ENCODE data around the gene USP4.
"Not testable (repeated sequence)": the region's sequence is repeated elsewhere in the genome, so short reads cannot be mapped to it uniquely, and the experiment has no call there.

USP4 gene

GRCh38 chr3:49349348-49350114 is 9.7 kb upstream of the USP4 start:
- DNase-seq (ENCODE audit: low spot score): no peak

GRCh38 chr3:49348361-49348760 is 8.5 kb upstream of the USP4 start:
- not testable (repeated sequence) for DNase-seq (ENCODE audit: low spot score)

DNA sequence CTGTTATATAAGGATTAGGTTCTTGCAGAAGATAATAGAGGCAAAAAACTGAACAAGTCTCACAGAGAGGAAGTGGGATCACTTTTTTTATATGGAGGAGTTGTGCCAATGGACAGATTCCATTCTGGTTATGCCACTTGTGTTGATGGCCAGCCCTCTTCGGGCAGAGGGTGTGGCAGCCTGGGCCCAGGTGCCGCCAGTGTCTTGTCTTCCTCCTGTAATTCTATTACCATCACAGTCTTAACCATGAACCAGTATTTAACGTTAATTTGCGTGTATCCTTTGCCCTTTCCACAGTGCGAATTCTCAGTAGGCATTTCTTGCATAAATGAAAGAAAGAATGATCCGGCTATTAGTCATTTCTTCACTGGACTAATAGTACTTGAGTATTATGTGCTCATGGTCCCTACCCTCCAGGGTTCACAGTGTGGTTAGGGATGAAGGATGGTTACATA is 7.0 kb upstream of the USP4 start:
- no peak for DNase-seq (ENCODE audit: low spot score)

DNA sequence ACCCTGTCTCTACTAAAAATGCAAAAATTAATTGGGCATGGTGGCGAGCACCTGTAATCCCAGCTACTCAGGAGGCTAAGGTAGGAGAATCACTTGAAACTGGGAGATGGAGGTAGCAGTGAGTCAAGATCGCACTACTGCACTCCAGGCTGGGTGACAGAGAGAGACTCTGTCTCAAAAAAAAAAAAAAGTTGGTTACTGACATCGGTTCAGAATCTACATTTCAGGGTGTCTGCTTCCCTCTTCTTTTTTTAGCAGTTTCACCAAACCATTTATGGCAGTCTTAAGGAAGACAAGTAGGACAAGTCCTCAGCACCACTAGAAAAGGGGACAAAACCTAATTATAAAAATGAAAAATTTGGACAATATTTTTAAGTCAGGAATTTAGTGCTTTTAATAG is 3.3 kb upstream of the USP4 start:
- DNase-seq (ENCODE audit: low spot score): no peak

DNA sequence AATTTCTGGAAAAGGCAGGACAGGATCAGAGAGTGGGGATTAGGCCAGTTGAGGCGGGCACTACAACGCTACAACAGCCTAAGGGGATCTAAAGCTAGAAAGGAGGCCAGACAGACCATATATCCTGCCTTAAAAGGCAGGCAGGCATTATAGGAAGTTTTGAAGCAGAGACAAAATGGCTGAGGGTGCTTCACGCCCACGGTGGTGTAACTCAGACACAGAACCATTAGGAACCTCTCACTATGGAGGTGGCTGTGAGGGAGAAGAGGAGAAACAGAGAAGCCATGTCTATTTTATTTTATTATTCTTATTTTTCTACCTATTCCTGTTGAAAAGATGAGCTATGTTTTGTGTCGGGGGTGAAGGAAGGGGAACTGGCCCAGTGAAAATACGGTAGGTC is 2.1 kb upstream of the USP4 start:
- DNase-seq (ENCODE audit: low spot score): no peak

- peak; percentile 9 for DNase-seq (ENCODE audit: low spot score)
Measured at GRCh38 chr3:49339581-49339940, 292 bp downstream of the USP4 start.

DNA sequence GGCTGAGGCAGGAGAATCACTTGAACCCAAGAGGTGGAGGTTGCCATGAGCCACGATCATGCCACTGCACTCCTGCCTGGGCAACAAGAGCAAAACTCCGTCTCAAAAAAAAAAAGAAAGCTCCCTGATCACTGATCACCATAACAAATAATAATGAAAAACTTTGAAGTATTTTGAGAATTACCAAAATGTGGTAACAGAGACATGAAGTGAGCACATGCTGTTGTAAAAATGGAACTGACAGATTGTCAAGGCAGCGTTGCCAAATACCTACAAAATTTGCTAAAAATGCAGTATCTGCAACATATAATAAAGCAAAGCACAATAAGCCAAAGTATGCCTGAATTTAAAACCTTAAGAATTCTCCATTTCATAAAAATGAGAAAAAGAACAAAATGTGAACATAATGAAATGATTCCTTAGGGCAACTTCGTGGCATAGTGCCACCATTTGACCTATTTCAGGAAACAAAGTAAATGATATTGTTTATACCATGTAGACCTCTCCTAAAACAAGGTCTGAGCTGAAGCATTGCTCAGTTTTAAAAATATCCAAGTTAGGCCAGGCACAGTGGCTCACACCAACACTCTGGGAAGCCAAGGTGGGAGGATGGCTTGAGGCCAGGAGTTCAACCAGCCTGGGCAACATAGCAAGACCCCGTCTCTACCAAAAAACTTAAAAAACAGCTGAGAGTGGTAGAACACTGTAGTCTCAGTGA is 5.8 kb downstream of the USP4 start:
- no peak for DNase-seq (ENCODE audit: low spot score)

- peak; percentile 18 for DNase-seq (ENCODE audit: low spot score)
Measured at GRCh38 chr3:49333091-49333490, 6.8 kb downstream of the USP4 start.

DNA sequence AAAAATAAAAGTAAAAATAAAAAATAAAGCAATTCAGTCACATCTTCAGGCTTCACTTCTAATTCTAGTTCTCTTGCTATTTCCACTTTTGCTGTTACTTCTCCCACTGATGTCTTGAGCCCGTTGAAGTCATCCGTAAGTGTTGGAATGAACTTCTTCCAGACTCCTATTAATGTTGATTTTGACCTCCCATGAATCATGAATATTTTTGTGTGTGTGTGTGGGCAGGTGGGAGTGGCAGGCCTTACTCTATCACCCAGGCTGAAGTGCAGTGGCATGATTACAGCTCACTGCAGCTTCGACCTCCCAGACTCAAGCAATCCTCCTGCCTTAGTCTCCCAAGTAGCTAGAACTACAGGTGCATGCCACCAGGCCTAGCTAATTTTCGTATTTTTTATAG is 10.7 kb downstream of the USP4 start:
- no peak for DNase-seq (ENCODE audit: low spot score)

DNA sequence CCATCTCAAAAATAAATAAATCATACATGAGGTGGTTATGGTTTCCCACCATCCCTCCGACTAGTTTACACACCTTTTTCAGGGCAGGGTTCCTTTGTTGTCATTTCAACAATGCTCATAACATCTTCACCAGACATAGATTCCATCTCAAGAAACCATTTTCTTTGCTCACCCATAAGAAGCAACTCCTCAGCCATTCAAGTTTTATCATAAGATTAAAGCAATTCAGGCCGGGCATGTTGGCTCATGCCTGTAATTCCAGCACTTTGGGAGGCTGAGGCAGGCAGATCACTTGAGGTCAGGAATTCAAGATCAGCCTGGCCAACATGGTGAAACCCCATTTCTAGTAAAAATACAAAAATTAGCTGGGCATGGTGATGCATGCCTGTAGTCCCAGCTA is 11.5 kb downstream of the USP4 start:
- DNase-seq (ENCODE audit: low spot score): not testable (repeated sequence)

DNA sequence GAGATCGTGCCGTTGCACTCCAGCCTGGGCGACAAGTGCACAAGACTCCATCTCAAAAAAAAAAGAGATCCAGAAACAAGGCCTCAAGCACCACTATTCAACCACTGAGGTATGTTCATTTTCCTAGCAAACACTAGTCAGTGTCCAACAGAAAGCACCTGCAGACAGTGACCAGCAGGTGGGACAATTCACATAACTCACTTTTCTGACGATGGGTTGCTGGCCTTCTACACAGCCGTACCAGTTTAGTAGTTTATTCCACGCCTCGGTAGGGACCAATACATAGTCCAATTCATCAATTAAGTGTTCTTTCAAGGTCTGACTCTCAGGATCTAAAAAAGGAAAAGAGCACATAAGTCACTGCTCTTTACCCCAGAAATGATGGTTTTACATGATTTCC is 12.4 kb downstream of the USP4 start:
- DNase-seq (ENCODE audit: low spot score): no peak

DNA sequence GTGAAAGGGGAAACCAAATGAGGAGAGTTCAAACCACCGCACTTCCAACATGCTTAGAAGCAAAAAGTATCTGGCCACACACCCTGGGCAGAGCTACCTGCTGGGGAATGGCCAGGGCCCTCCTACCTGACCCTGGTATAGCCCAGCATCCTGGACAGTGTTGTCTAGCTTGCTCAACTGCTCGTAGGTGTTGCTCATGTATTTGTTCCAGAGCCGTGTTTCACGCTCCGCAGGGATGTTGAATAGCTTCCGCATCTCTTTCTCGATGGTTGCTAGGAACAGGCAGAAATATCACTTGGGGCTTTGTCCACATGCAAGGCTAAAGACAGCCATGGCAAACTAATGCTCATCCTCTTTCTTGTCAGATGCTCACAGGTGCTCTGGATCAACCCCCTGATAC is 15.1 kb downstream of the USP4 start:
- no peak for DNase-seq (ENCODE audit: low spot score)

GRCh38 chr3:49316696-49317457 is 23.0 kb downstream of the USP4 start:
- no peak for DNase-seq (ENCODE audit: low spot score)

- DNase-seq (ENCODE audit: low spot score): no peak
Measured at GRCh38 chr3:49313896-49314688, 25.8 kb downstream of the USP4 start.

- no peak for DNase-seq (ENCODE audit: low spot score)
Measured at GRCh38 chr3:49311283-49311682, 28.6 kb downstream of the USP4 start.

GRCh38 chr3:49310677-49311076 is 29.2 kb downstream of the USP4 start:
- DNase-seq (ENCODE audit: low spot score): no peak

DNA sequence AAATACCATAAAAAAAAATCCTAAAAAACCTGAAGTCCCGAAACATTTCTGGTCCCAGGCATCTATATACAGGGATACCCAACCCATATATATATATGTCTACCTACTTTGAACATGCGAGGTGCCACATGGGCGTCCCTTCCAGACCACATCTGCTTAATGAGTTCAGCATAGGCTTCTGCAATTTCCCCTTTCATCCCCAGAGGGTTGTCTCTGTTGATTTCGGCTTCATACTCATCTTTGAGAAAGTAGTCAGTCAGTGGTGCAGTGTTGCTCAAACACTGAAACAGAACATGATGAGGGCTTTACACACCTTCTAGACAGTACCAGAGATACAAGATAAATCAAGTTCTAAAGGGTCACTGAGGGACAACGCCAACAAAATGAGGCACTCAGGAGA is 34.2 kb downstream of the USP4 start:
- no peak for DNase-seq (ENCODE audit: low spot score)

GRCh38 chr3:49302613-49303012 is 37.2 kb downstream of the USP4 start:
- no peak for DNase-seq (ENCODE audit: low spot score)

DNA sequence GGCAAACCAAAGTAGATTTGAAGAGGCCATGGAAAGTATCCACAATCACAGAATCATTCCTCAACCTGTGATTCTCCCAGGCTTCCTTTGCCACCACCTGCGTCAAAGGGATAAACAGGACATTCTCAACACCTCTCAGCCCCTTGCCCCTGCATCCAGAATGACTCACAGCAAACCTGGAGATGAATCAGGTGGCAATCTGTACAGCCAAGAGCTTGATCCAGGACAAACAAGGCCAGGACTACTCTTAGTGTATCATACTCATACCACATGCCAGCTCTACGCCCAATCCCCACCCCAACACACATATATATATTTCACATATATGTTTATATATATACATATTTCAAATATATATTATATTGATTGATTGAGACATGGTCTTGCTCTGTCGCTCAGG is 39.3 kb downstream of the USP4 start:
- DNase-seq (ENCODE audit: low spot score): no peak

DNA sequence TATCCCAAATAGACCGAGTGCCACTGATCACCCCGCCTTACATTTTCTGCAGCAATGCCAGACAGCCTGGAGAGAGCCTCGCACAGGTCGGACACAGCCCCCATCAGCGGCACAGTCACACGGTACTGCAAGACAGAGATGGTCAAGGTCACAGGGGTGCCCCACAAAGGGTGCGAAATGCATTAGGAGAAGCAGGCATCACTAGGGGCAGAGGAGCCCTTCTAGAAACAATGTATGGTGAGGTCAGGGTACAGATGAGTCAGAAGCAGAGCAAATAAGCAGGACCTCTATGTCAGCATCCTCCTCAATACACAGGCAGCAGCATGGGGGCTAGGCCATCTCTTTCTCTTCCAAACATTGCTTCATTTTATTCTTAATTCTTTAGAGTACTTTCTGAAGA is 41.3 kb downstream of the USP4 start:
- no peak for DNase-seq (ENCODE audit: low spot score)

DNA sequence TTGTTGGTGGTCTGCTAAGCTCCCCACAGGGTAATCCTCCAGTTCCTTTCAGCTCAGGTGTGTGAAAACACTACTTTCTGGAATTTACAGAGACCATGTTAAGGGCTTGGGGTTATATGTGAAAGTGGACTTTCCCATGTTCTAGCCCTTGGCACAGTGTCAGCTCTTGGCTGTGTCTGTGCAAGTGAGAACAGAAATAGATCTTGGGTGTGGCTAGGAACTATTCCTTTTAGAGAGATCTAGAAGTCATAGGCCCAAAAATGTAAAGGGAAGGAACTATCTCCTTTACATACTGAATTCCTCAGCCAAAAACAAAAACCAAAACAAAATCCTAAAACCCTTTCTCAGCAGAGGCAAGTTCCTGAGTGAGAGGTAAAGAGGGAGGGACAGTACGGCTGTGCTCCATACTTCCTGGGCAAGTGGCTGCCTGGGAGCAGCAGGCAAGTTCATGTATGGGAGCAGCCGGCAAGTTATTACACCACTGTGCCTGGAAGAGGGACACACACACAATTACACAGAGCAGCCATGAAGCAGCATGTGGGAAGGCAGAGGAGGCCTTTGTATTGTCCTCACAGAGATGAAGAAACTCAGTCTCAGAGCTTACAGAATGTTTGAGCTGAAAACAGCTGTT is 43.0 kb downstream of the USP4 start:
- DNase-seq (ENCODE audit: low spot score): no peak
